ENCODE data around the gene CALM3.

Gene CALM3

DNA sequence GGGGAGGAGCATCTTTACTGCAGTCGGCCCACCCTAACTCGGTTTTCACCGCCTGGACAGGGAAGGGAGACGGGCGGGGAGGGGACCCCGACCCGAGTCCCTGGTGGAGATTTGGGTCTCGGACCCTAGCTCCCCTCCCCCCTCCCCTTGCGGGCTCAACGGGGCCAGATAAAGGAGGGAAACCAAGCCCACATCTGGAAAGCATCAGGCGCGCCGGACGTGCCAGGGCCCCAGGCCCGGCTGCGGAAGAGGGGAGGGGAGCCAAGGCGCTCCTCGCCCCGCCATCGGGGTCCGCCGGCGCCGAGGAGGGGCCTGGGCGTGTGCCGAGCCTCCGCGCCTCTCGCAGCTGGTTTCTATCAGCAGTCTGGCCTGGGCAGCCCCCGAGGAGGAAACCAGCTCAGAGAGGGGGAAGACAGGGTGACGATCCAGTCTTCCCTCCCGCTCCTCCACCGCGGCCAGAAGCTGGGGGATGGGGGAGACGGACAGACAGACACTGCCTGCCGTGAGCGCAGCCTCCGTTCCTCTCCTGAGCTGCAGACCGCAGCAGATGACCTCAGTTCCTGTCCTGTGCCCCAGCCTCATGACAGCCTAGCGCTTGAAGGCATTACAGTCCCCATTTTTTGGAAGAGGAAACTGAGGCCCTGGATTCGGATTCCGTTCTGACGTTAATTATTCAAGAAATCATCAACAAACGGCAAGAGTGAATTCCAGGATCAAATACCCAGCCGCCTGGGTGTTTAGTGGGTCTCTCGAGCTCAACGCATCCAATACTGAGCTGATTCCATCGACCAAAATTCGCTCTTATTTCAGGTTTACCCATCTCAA, 38.4 kb downstream of the CALM3 start:
- no peak for DNase-seq

DNA sequence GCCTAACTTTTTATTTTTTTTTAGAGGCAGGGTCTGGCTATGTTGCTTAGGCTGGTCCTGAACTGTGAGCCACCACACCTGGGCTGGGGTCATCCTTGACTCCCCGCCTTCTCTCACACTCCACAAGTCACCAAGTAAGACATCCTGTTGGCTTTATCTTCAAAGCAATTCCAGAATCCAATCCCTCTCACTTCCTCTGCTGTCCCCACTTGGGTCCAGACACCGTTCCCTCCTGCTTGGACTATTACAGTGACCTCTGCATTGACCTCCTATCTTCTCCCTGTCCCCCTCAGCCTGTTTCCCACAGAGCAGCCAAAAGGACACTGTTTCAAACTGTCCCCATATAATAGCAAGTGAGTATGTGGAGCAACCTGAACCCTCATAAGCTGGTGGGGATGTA, 39.5 kb downstream of the CALM3 start:
- DNase-seq: no peak

DNA sequence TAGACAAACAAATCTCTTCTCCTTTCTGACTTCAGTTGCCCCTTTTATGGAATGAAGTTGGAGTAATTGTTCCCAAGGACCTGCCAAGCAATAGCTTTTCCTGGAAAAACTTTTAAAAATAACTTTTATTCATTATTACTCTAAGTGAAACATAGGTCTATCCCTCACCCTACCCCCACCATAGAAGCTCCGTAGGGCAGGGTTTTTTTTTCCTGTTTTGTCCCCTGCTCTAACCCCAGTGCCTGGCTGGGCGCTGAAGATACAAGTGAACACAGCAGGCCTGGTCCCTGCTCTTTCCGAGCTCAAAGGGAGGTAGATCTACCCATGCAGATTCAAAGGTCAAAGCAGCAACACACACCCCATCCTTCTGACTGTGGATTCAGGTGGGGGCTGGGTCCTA, 43.6 kb downstream of the CALM3 start:
- no peak for DNase-seq

GRCh38 chr19:46646402-46646801, 45.3 kb downstream of the CALM3 start:
- no peak for DNase-seq

DNA sequence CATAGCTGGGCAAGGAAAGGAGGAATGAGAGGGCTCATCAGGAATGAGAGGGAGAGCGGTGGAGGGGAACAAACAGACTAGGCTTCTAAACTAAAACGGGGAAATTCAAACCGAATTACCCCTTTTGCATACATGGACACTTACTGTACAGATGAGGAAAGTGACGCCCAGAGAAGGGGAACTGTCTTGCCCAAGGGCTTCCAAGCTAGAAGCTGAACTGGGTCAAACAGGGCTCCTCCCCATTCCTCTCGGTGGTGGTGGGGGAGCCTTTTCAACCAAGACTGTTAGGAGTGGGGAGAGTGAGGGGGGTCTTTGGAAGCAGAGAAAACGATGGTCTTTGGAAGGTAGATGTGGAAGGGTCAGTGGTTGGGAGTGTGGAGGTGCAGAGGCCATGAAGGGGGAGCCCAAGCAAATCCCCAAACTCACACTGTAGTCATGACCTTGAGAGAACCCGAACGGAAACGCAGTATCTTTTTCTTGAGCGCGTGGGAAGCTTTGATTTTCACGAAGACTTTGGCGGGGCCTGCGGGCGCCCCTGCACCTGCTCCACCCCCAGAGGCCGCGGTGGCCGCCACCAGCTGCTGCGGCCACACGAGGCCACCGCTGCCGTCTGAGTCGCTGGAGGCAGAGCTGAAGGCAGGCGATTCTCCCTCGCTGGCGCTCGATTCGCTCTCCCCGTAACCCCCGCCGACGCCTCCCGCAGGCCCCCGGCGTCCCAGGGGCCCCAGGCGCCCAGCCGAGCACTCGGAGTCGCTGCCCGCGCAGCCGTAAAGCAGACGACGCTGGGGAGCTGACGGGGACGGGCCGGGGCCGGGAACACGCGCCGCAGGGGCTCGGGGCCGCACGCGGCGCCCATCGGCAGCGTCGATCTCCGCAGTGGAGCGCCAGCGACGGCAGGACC, 47.2 kb downstream of the CALM3 start:
- no peak for DNase-seq

- DNase-seq: no peak
Measured at GRCh38 chr19:46648961-46649960, 48.1 kb downstream of the CALM3 start.

- DNase-seq: no peak
Measured at GRCh38 chr19:46650445-46650844, 49.3 kb downstream of the CALM3 start.

- no peak for DNase-seq
Measured at GRCh38 chr19:46654621-46655152, 53.6 kb downstream of the CALM3 start.

- DNase-seq: no peak
Measured at GRCh38 chr19:46656541-46656940, 55.4 kb downstream of the CALM3 start.

GRCh38 chr19:46659151-46660007, 58.2 kb downstream of the CALM3 start:
- DNase-seq: no peak

DNA sequence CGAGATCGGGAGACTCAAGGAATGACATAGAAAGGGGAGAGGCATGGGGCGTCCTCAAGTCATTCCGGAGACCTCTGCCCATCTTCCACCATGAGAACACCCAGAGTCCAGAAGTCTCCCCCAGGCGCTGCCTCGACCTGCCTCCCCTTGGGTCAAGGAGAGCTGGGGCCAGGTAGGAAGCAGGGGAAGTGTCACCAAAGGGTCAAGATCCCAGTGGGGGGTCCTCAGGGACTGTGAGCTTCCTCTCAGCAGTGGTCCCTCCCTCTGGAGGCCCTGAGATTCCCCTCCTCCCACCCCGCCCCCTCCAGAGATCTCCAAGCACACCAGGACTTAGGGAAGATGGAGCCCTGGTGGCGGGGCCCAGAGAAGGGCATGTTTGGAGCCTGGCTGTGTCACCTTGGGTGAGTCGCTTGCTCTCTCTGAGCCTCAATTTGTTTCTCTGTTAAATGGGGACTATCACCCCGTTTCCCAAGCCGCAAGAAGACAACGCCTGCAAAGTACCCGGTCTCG, 58.9 kb downstream of the CALM3 start:
- DNase-seq: no peak

Data from NCI-H526 treated with DMSO at 0.1 percent for 48 hours (cell line).